CD4-positive, alpha-beta T cell treated with Interleukin-6 for 4 hours (primary cell): ENCODE data around the gene RBM27.
"Not testable (repeated sequence)": the region's sequence is repeated elsewhere in the genome, so short reads cannot be mapped to it uniquely, and the experiment has no call there.

ENCODE experiments used
- DNase-seq: peaks from one replicate; pipeline ENCODE4 v3.0.0-alpha.2; 2020; ENCODE audit warnings: mixed read lengths

The RBM27 gene

GRCh38 chr5:146206257-146206656 lies 2.9 kb downstream of the RBM27 start:
- no peak for DNase-seq

- DNase-seq: no peak
Observed at GRCh38 chr5:146208916-146209522, 5.6 kb downstream of the RBM27 start.

- no peak for DNase-seq
Observed at GRCh38 chr5:146209714-146210113, 6.3 kb downstream of the RBM27 start.

- DNase-seq: not testable (repeated sequence)
Observed at GRCh38 chr5:146210810-146211209, 7.4 kb downstream of the RBM27 start.

GRCh38 chr5:146213210-146213826 lies 9.9 kb downstream of the RBM27 start:
- DNase-seq: peak; percentile 8

GRCh38 chr5:146214881-146215280 lies 11.5 kb downstream of the RBM27 start:
- not testable (repeated sequence) for DNase-seq

GRCh38 chr5:146218168-146218567 lies 14.8 kb downstream of the RBM27 start:
- no peak for DNase-seq

GRCh38 chr5:146219243-146219642 lies 15.8 kb downstream of the RBM27 start:
- no peak for DNase-seq

GRCh38 chr5:146221234-146221633 lies 17.8 kb downstream of the RBM27 start:
- no peak for DNase-seq

GRCh38 chr5:146222005-146222404 lies 18.6 kb downstream of the RBM27 start:
- DNase-seq: no peak

- DNase-seq: no peak
Observed at GRCh38 chr5:146223179-146223578, 19.8 kb downstream of the RBM27 start.

- DNase-seq: no peak
Observed at GRCh38 chr5:146229222-146229621, 25.8 kb downstream of the RBM27 start.

- no peak for DNase-seq
Observed at GRCh38 chr5:146232223-146232622, 28.8 kb downstream of the RBM27 start.

- DNase-seq: no peak
Observed at GRCh38 chr5:146233441-146233840, 30.0 kb downstream of the RBM27 start.

- DNase-seq: no peak
Observed at GRCh38 chr5:146238973-146239372, 35.6 kb downstream of the RBM27 start.

GRCh38 chr5:146240951-146241350 lies 37.5 kb downstream of the RBM27 start:
- DNase-seq: no peak

GRCh38 chr5:146243247-146243646 lies 39.8 kb downstream of the RBM27 start:
- no peak for DNase-seq

- no peak for DNase-seq
Observed at GRCh38 chr5:146248561-146248960, 45.2 kb downstream of the RBM27 start.

GRCh38 chr5:146249801-146250200 lies 46.4 kb downstream of the RBM27 start:
- DNase-seq: no peak
